ENCODE results near the gene ARL5B. TPM values are rescaled to one million over a fixed set of nuclear protein-coding genes. Genes with fewer than 3 reads are reported as not detected.

Gene ARL5B
- 7.5 to 9.6 TPM (median 8.5 TPM) in 5 replicates for total RNA-seq (2022; extraction: Qiagen RNA extraction)

GRCh38 chr10:18659125-18659818, at the start of gene ARL5B:
Gene ARL5B (plus strand): TSS chr10:18659431. CDS start chr10:18659638, 207 bp downstream.

GRCh38 chr10:18651324-18652007, 7.8 kb upstream of the ARL5B start, which contains the start of gene NSUN6:
Gene NSUN6 (minus strand): TSS chr10:18651587. CDS start chr10:18651203, 384 bp downstream.

Other genes with a start within 250 kb of the ARL5B start
- 4.3 to 5.0 TPM (median 4.8 TPM) in 5 replicates for gene NSUN6, start 7.8 kb upstream of the ARL5B start, total RNA-seq (2022; extraction: Qiagen RNA extraction)

Data from A549 treated with CORT108297 at 1 μM for 4 hours (cell line).